Suppressor macrophage (primary cell): ENCODE results near the gene LCN1.
"Not testable (repeated sequence)": the region's sequence is repeated elsewhere in the genome, so short reads cannot be mapped to it uniquely, and the experiment has no call there.

Source experiments
- DNase-seq, 4 experiments: peaks; one replicate each; pipeline ENCODE4 v3.0.0-alpha.2; 2020 to 2022

The LCN1 gene

GRCh38 chr9:135524130-135524861 lies 3.1 kb downstream of the LCN1 start:
- no peak for DNase-seq

- DNase-seq: no peak
Observed at GRCh38 chr9:135525241-135526088, 4.2 kb downstream of the LCN1 start.

- DNase-seq: no peak
Observed at GRCh38 chr9:135526089-135526729, 5.0 kb downstream of the LCN1 start.

DNA sequence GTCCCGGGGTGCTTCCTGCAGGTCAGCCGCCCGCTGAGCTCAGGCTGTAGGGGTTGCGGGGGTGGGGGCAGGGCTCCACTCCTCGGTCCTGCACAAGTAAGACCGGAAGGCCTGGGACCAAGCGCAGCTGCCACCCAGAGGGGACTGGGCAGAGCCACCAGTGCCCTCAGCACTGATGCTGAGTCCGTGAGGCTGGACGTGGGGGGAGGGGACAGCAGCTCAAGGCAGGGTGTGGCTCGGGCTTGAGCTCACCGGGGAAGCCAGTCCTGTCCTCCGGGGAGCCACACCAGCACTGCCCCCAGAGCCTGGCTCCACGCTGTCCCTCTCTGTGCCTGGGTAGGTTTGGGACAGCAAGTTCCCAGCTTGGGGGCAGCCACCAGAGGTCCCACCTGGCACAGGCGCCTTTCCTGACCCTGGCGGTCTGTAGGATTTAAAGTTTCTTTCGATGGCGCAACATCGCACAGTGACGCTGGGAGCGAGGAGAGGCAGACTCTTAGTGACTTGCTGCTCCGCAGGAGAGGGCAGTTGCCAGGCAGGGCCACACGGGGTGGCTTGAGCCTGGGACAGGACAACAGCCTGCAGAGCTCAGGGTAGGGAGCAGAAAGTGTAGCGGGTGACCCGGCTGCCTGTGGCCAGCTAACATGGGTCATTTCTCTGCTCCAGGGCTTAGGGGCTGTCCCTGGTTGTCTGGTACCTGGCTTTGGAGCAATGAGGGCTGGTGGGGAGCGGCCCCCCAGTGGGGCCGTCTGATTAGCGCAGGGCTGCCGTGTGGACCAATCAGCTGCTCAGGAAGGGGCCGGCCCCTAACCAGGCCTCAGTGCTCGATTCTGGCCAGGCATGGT lies 5.7 kb downstream of the LCN1 start:
- no peak for DNase-seq

- DNase-seq: not testable (repeated sequence)
Observed at GRCh38 chr9:135528842-135529435, 7.7 kb downstream of the LCN1 start.

DNA sequence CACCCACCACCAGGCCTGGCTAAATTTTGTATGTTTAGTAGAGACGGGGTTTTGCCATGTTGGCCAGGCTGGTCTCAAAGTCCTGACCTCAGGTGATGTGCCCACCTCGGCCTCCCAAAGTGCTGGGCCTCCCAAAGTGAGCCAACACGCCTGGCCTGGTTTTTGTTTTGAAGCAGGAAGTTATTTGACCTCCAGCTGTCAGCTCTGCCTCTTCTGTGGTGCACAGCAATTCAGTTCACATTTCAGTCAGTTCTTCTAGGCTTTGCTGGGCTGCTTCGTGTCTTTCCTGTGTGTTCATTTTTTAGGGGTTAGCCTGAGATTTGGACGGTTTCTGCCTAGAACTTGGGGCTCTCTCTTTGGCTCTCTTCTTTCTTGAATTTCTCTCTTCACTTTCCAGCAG lies 8.9 kb downstream of the LCN1 start:
- DNase-seq: no peak

- no peak for DNase-seq
Observed at GRCh38 chr9:135531096-135531495, 9.9 kb downstream of the LCN1 start.

DNA sequence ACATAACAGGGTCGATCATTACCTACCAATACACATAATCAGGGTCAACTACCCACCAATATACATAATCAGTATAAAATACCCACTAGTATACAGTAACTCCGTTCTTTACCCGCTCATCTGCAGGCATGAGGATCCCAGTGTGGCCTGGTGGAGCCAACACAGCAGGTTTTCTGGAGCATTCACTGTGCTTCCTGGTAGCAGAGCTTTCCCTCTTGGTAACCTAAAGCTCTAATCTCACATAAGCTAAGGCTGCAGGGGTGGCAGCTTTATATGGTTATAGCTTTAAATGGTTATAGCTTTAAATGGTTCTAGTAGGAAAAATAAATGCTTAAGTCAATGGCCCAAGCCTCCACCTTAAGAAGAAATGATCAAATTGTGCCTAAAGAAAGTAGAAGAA lies 11.9 kb downstream of the LCN1 start:
- no peak for DNase-seq

DNA sequence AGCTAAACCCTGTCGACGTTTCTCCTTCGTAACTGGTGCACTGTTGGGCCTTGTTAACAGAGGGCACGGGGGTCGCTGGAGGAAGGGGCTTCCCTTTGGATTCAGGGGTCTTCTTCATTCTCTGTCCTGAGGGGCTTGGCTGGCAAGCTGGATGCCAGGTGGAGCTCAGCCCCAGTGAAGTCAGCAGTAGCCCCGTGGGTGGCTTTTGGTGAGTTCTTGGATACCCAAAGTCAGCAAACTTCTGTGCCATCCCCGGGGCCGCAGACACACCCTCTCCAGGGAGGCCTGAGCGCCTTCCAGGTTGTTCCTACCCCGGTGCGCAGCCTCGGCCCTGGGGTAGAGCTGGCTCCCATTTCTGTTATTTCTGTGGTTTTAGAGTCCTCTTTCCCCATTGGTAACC lies 12.4 kb downstream of the LCN1 start:
- DNase-seq: no peak

- not testable (repeated sequence) for DNase-seq
Observed at GRCh38 chr9:135534192-135534711, 13.0 kb downstream of the LCN1 start.

DNA sequence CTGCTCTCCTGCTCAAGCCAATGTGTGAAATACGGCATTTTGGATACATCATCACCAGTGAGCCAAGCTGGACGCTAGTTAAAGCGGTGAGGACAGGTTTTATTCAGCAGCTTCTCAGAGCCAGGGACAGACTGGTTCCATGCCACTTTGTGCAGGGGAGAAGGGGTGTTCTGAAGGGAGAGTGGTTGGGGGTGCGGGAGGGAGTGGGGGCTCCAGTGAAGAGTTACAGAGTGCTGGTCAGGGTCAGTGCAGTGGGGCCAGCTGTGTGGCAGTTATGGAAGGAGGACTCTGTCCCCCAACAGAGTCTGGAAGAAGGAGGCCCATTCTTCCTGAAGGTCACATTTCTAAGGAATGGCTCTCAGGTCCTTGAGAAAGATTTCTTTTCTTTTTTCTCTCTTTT lies 13.6 kb downstream of the LCN1 start:
- not testable (repeated sequence) for DNase-seq

GRCh38 chr9:135535631-135536030 lies 14.4 kb downstream of the LCN1 start:
- not testable (repeated sequence) for DNase-seq

DNA sequence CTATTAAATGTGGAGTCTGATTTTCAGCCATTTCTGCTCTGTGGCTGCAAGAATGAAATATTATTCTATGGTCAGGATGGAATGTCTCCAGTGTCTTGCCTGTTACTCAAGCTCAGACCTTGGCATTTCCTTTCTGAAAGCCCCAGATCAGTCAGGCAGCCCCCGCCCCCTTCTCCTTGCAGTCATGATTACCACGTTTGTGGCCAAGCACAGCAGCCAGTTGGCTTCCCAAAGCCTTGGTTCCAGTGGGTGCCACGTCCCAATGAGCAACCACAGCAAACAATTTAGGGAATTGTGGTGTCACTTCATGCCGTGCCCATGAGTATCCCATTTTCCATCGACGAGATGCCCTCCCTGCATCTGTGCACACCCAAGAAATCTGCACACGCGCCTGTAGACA lies 15.0 kb downstream of the LCN1 start:
- DNase-seq: no peak

DNA sequence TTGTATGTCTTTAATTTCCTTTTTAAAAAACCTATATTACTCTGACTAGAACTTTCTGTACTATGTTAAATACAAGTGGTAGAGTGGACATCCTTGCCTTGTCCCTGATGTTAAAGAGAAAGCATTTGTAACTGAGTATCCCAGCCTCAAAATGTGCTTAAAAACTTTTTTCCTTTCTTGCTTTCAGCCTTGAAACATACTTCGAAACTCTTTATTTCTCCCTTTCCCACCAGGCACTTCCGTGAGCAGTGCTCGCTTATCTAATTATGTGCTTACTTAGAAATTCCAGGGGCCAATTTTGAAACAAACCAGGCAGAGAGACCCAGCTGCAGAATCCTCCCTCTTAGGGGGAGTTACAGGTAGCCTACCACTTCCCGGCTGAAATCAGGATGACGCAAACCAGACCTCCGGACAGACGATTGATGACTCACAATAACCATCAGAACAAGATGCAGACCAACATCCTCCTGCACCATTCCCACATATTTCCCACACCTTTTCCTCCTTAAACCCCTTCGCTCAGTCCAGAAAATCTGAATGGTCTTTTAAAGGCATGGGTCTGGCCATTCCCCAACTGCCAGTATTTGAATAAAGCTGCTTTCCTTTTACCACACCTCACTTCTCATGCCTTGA lies 22.1 kb downstream of the LCN1 start:
- not testable (repeated sequence) for DNase-seq

- DNase-seq: no peak
Observed at GRCh38 chr9:135544981-135545635, 23.9 kb downstream of the LCN1 start.

- not testable (repeated sequence) for DNase-seq
Observed at GRCh38 chr9:135545646-135546176, 24.5 kb downstream of the LCN1 start, which contains the start of gene OBP2A. TSS of gene OBP2A (plus strand) at chr9:135546126. CDS start at chr9:135546181, 55 bp downstream.

DNA sequence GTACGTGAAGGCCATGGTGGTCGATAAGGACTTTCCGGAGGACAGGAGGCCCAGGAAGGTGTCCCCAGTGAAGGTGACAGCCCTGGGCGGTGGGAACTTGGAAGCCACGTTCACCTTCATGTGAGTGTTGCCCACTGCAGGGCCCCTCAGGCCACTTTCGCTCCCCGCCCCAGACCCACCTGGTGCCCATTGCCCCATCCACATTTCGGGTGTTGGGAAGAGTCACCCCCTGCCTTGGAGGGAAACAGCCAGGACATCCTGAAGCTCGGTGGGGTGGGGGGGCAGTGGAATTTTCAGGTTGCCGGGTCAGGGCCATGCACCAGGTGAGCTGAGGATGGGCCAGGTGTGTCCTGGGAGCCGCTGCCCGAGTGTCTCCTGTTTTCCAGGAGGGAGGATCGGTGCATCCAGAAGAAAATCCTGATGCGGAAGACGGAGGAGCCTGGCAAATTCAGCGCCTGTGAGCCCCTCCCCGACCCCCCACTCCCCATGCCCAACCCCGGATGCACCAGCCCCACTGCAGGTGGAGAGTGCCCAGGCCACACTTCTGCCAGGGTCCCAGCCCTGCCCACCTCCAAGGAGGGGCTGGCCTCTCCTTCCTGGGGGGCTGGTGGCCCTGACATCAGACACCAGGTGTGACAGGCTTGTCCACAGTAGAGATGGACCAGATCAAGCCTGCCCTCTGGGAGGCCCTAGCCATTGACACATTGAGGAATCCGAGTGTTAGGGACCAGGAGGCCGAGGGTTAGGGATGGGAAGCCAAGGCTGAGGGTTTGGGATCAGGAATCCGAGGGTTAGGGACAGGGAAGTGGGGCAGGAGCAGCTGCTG lies 25.8 kb downstream of the LCN1 start:
- DNase-seq: not testable (repeated sequence)

- no peak for DNase-seq
Observed at GRCh38 chr9:135547756-135548736, 26.8 kb downstream of the LCN1 start.
